RWPE2 (cell line): ENCODE measurements around the gene JAM2.

Experiments
- ATAC-seq: fragments of 200-7000 bp; cut with Tn5 transposase; 3 replicates; pipeline ENCODE4 v1.9.1; 2021; ENCODE audit warnings: low read depth
- DNase-seq: peaks from one replicate; pipeline ENCODE4 v3.0.0-alpha.2; 2020; ENCODE audit warnings: low spot score
- H3K27ac ChIP-seq: fragments of 450-650 bp; 2 replicates; pipeline ENCODE4 v1.5.1; 2017; ENCODE audit warnings: mild to moderate bottlenecking; ENCODE audit not compliant: poor library complexity, severe bottlenecking
- H3K27me3 ChIP-seq: fragments of 250-450 bp; sonication (Bioruptor Pico); 2 replicates; pipeline ENCODE4 v1.5.1; 2021; ENCODE audit warnings: mild to moderate bottlenecking, moderate library complexity; ENCODE audit not compliant: insufficient read depth, poor library complexity, severe bottlenecking
- H3K36me3 ChIP-seq: fragments of 250-450 bp; sonication (Bioruptor Pico); 2 replicates; pipeline ENCODE4 v1.5.1; 2020; ENCODE audit warnings: low read depth, mild to moderate bottlenecking, moderate library complexity
- H3K4me1 ChIP-seq: fragments of 250-450 bp; sonication (Bioruptor Pico); 2 replicates; pipeline ENCODE4 v1.5.1; 2021; ENCODE audit warnings: mild to moderate bottlenecking, moderate library complexity; ENCODE audit not compliant: insufficient read depth, poor library complexity, severe bottlenecking
- H3K4me3 ChIP-seq: fragments of 250-450 bp; sonication (Bioruptor Pico); 2 replicates; pipeline ENCODE4 v1.5.1; 2021; ENCODE audit warnings: mild to moderate bottlenecking, moderate library complexity; ENCODE audit not compliant: severe bottlenecking
- H3K9me3 ChIP-seq: fragments of 250-450 bp; sonication (Bioruptor Pico); 2 replicates; pipeline ENCODE4 v1.5.1; 2021; ENCODE audit warnings: mild to moderate bottlenecking, moderate library complexity; ENCODE audit not compliant: severe bottlenecking
- CTCF ChIP-seq: fragments of 450-650 bp; IDR thresholded peaks from one replicate; pipeline ENCODE4 v1.5.1; 2017; ENCODE audit warnings: mild to moderate bottlenecking, moderate library complexity; ENCODE audit not compliant: poor library complexity, severe bottlenecking

The JAM2 gene

GRCh38 chr21:25733859-25734653 lies 95.0 kb downstream of the JAM2 start:
- Histone ChIP-seq H3K27me3 (no peaks in the 10 kb centered on the region), H3K4me1 (no peaks in the 10 kb centered on the region), H3K9me3 (no peaks in the 10 kb centered on the region), H3K4me3 (peak overlapping the region; percentile 96), H3K27ac (peak overlapping the region; percentile 90), H3K36me3 (peaks cover 24% of the 10 kb centered on the region)
- TF ChIP-seq CTCF: no peak
- no peak for DNase-seq
- peak; percentile 1; the same call in 1 of the 3 replicates for ATAC-seq

DNA sequence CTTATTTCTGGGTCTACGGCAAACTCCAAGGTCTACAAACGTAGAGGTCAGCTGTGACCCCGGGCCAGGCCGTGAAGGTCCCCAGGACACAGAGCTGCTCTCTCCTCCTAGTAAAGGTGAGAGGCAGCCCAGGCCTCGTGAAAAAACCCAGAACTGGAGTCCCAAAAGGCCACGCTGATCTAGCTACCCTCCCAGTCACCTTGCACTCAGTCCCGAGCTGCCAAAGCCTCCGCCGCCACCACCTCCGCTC lies 95.5 kb downstream of the JAM2 start:
- H3K36me3 ChIP-seq: peaks cover 18% of the 10 kb centered on the region
- DNase-seq (no peak), ATAC-seq (no peak)
- H3K9me3 ChIP-seq: no peaks in the 10 kb centered on the region
- no peaks in the 10 kb centered on the region for H3K27me3 ChIP-seq
- H3K27ac ChIP-seq: peak overlapping the region; percentile 90
- H3K4me3 ChIP-seq: peak overlapping the region; percentile 96
- H3K4me1 ChIP-seq: no peaks in the 10 kb centered on the region
- TF ChIP-seq CTCF: no peak

DNA sequence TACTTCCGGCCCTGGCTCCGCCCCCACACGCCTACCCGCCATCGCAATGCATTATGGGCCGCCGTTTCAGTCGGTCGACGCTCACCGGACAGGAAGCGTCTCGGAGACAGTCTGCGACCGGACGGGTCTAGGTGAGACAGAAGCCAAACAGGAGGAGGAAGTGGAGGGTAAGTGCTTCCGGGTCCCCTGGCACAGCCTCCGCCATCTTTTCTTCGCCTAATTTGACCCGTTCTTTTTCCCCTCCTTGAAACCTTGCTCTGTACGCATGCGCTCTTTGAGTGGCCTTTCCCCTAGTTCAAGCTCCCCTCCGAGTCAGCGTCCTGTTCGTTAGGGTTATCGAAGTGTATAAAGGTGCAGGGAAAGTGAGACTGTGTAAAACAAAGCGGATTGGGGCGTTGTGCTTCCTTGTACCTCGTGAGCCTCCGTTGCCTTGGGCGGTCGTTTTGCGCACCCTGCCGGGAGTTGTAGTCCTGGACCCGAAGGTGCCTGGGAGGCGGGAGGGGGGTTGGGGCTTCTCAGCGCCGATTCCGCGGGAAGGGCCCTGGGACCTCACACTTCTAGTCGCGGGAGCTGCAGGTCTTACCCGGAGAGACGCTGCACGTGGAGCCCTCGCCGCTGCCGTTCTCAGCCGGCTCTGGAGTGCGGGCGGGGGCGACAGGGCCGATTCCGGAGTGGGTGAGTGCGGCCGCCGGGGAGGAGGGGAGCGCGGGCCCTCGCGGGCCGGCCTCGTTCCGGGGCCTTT lies 96.0 kb downstream of the JAM2 start, which contains the start of the genes ATP5PF and GABPA:
Gene ATP5PF (minus strand): TSS at position 1 of the 742 bp plus-strand sequence. CDS start 5,110 bp downstream, outside the sequence.
Gene GABPA (plus strand): TSS at position 69 of the 742 bp plus-strand sequence. CDS start 6,627 bp downstream, outside the sequence.
- Histone ChIP-seq H3K4me1 (no peaks in the 10 kb centered on the region), H3K36me3 (peaks cover 13% of the 10 kb centered on the region), H3K27me3 (no peaks in the 10 kb centered on the region)

GRCh38 chr21:25735646-25736597 lies 96.9 kb downstream of the JAM2 start:
- no peaks in the 10 kb centered on the region for H3K27me3 ChIP-seq
- H3K4me3 ChIP-seq: peak overlapping the region; percentile 96
- DNase-seq (peak; percentile 86), ATAC-seq (peak; percentile 58)
- H3K27ac ChIP-seq: peak overlapping the region; percentile 90
- no peak for TF ChIP-seq CTCF
- H3K36me3 ChIP-seq: peaks cover 8% of the 10 kb centered on the region; the same call in 1 of the 2 replicates
- no peaks in the 10 kb centered on the region for H3K9me3 ChIP-seq
- H3K4me1 ChIP-seq: no peaks in the 10 kb centered on the region

More for the DNA sequence above, 96.0 kb downstream of the JAM2 start, which contains the start of the genes ATP5PF and GABPA:
- peak within 1 kb of the TSS; percentile 90 for H3K27ac ChIP-seq
- ATAC-seq (peak; percentile 93), DNase-seq (peak; percentile 98)
- peak within 1 kb of the TSS; percentile 96 for H3K4me3 ChIP-seq
- TF ChIP-seq CTCF: no peak
- no peaks in the 10 kb centered on the region for H3K9me3 ChIP-seq
